ENCODE data around the gene NXT1.

GRCh38 chr20:23361119-23361475, 10.5 kb downstream of the NXT1 start:
- TF ChIP-seq POLR2A (IDR thresholded peaks at IDR 0.05) (no peak), CTCF (IDR thresholded peaks at IDR 0.05) (no peak)
